Ishikawa (cell line): ENCODE results near the gene CYB5D1.

Experiments used
- CEBPB ChIP-seq: IDR thresholded peaks from 2 replicates; pipeline ENCODE4 v1.6.1; 2012
- CREB1 ChIP-seq: IDR thresholded peaks from 2 replicates; pipeline ENCODE4 v1.6.1; 2012; ENCODE audit warnings: low read depth
- EGR1 ChIP-seq: IDR thresholded peaks from 2 replicates; pipeline ENCODE4 v1.6.1; 2012
- EP300 ChIP-seq: IDR thresholded peaks from 2 replicates; pipeline ENCODE4 v1.6.1; 2012; ENCODE audit warnings: borderline replicate concordance
- FOXM1 ChIP-seq: IDR thresholded peaks from 2 replicates; pipeline ENCODE4 v1.6.1; 2012; ENCODE audit warnings: low read depth, borderline replicate concordance
- MAX ChIP-seq: IDR thresholded peaks from 2 replicates; pipeline ENCODE4 v1.6.1; 2012
- NFIC ChIP-seq: IDR thresholded peaks from 2 replicates; pipeline ENCODE4 v1.6.1; 2012
- RAD21 ChIP-seq: IDR thresholded peaks from 2 replicates; pipeline ENCODE4 v1.6.1; 2012; ENCODE audit warnings: low read depth
- REST ChIP-seq: IDR thresholded peaks from 2 replicates; pipeline ENCODE4 v1.6.1; 2012; ENCODE audit warnings: low read depth, mild to moderate bottlenecking
- TAF1 ChIP-seq: IDR thresholded peaks from 2 replicates; pipeline ENCODE4 v1.6.1; 2012; ENCODE audit warnings: low read depth, mild to moderate bottlenecking
- TCF12 ChIP-seq: IDR thresholded peaks from 2 replicates; pipeline ENCODE4 v1.6.1; 2012; ENCODE audit warnings: low read depth
- TEAD4 ChIP-seq: IDR thresholded peaks from 2 replicates; pipeline ENCODE4 v1.6.1; 2012
- USF1 ChIP-seq: IDR thresholded peaks from 2 replicates; pipeline ENCODE4 v1.6.1; 2012
- YY1 ChIP-seq: IDR thresholded peaks from 2 replicates; pipeline ENCODE4 v1.6.1; 2012; ENCODE audit warnings: low read depth
- ZBTB7A ChIP-seq: IDR thresholded peaks from 2 replicates; pipeline ENCODE4 v1.6.1; 2012; ENCODE audit warnings: low read depth

CYB5D1 gene

GRCh38 chr17:7857713-7858521 lies at the start of gene CYB5D1:
Gene CYB5D1, plus strand, starts transcription at chr17:7858003. Its CDS starts 132 bp downstream, at chr17:7858135.
- TF ChIP-seq MAX (peak; percentile 71; the same call in 1 of the 2 replicates), EP300 (no peak), TEAD4 (peak; percentile 38; the same call in 1 of the 2 replicates), FOXM1 (0 out of 2 replicates have a peak, but pooled peaks have one; percentile 6), USF1 (peak; percentile 80), RAD21 (0 out of 2 replicates have a peak, but pooled peaks have one; percentile 0)

GRCh38 chr17:7809086-7809790 lies 48.6 kb upstream of the CYB5D1 start:
- TF ChIP-seq TEAD4, result no peak
- TF ChIP-seq EP300, result no peak
- no peak for TF ChIP-seq EGR1
- no peak for TF ChIP-seq TAF1
- TF ChIP-seq NFIC, result no peak
- TF ChIP-seq REST, result no peak
- no peak for TF ChIP-seq MAX
- no peak for TF ChIP-seq CEBPB
- no peak for TF ChIP-seq CREB1
- TF ChIP-seq RAD21, result no peak
- TF ChIP-seq YY1, result no peak
- no peak for TF ChIP-seq FOXM1
- TF ChIP-seq TCF12, result no peak
- no peak for TF ChIP-seq USF1
- TF ChIP-seq ZBTB7A, result no peak

- no peak for TF ChIP-seq NFIC
- TF ChIP-seq TEAD4, result no peak
- no peak for TF ChIP-seq YY1
- TF ChIP-seq MAX, result no peak
- no peak for TF ChIP-seq RAD21
- no peak for TF ChIP-seq REST
- no peak for TF ChIP-seq EP300
- no peak for TF ChIP-seq USF1
- TF ChIP-seq CREB1, result no peak
- TF ChIP-seq FOXM1, result no peak
These were observed 46.6 kb upstream of the CYB5D1 start for GRCh38 chr17:7811251-7811650.

- TF ChIP-seq USF1, result no peak
- no peak for TF ChIP-seq NFIC
These were observed 42.8 kb upstream of the CYB5D1 start for GRCh38 chr17:7814969-7815368.
